Measurements from ENCODE around the gene P4HA1.
"Not testable (repeated sequence)": the region's sequence is repeated elsewhere in the genome, so short reads cannot be mapped to it uniquely, and the experiment has no call there.

The P4HA1 gene

GRCh38 chr10:73116017-73116416 lies 19.4 kb upstream of the P4HA1 start:
- no peak for FAIRE-seq

GRCh38 chr10:73113551-73113950 lies 16.9 kb upstream of the P4HA1 start:
- FAIRE-seq = no peak
- no peak for DNase-seq (ENCODE audit: insufficient read length)
- TF ChIP-seq TAF1 (IDR thresholded peaks at IDR 0.05; ENCODE audit: borderline replicate concordance, low read depth, low read length) = no peak
- TF ChIP-seq POLR2A (IDR thresholded peaks at IDR 0.05; ENCODE audit: low read depth, low read length) = no peak
- no peak for TF ChIP-seq POLR2AphosphoS5 (IDR thresholded peaks at IDR 0.05; ENCODE audit: low read depth, low read length)

More at GRCh38 chr10:73116017-73116416, 19.4 kb upstream of the P4HA1 start:
- no peak for DNase-seq (ENCODE audit: insufficient read length)
- TF ChIP-seq POLR2AphosphoS5 (IDR thresholded peaks at IDR 0.05; ENCODE audit: low read depth, low read length) = no peak
- no peak for TF ChIP-seq TAF1 (IDR thresholded peaks at IDR 0.05; ENCODE audit: borderline replicate concordance, low read depth, low read length)
- TF ChIP-seq POLR2A (IDR thresholded peaks at IDR 0.05; ENCODE audit: low read depth, low read length) = no peak

- not testable (repeated sequence) for DNase-seq (ENCODE audit: insufficient read length); FAIRE-seq
Observed at GRCh38 chr10:73112032-73112431, 15.4 kb upstream of the P4HA1 start.

GRCh38 chr10:73110345-73110849 lies 13.7 kb upstream of the P4HA1 start, which contains the start of gene NUDT13:
Gene NUDT13, plus strand, starts transcription at chr10:73110455. Its CDS starts 3,911 bp downstream, at chr10:73114366.
- no peak for TF ChIP-seq POLR2A (IDR thresholded peaks at IDR 0.05; ENCODE audit: low read depth, low read length)
- TF ChIP-seq TAF1 (IDR thresholded peaks at IDR 0.05; ENCODE audit: borderline replicate concordance, low read depth, low read length) = no peak
- no peak; the same call in 1 of the 2 replicates for TF ChIP-seq POLR2AphosphoS5 (IDR thresholded peaks at IDR 0.05; ENCODE audit: low read depth, low read length)
- peak; percentile 90 for FAIRE-seq
- peak; percentile 36 for DNase-seq (ENCODE audit: insufficient read length)

GRCh38 chr10:73109248-73109652 lies 12.6 kb upstream of the P4HA1 start:
- not testable (repeated sequence) for DNase-seq (ENCODE audit: insufficient read length); FAIRE-seq

- DNase-seq (ENCODE audit: insufficient read length) (no peak), FAIRE-seq (no peak)
- TF ChIP-seq POLR2A (IDR thresholded peaks at IDR 0.05; ENCODE audit: low read depth, low read length) (no peak), TAF1 (IDR thresholded peaks at IDR 0.05; ENCODE audit: borderline replicate concordance, low read depth, low read length) (no peak), POLR2AphosphoS5 (IDR thresholded peaks at IDR 0.05; ENCODE audit: low read depth, low read length) (no peak)
Observed at GRCh38 chr10:73106301-73106700, 9.6 kb upstream of the P4HA1 start.

- DNase-seq (ENCODE audit: insufficient read length) (no peak), FAIRE-seq (no peak)
- TF ChIP-seq TAF1 (IDR thresholded peaks at IDR 0.05; ENCODE audit: borderline replicate concordance, low read depth, low read length) = no peak
- TF ChIP-seq POLR2AphosphoS5 (IDR thresholded peaks at IDR 0.05; ENCODE audit: low read depth, low read length) = no peak
- TF ChIP-seq POLR2A (IDR thresholded peaks at IDR 0.05; ENCODE audit: low read depth, low read length) = no peak
Observed at GRCh38 chr10:73099141-73099540, 2.5 kb upstream of the P4HA1 start.

- TF ChIP-seq POLR2A (IDR thresholded peaks at IDR 0.05; ENCODE audit: low read depth, low read length) (no peak), POLR2AphosphoS5 (IDR thresholded peaks at IDR 0.05; ENCODE audit: low read depth, low read length) (no peak), TAF1 (IDR thresholded peaks at IDR 0.05; ENCODE audit: borderline replicate concordance, low read depth, low read length) (no peak)
- no peak for DNase-seq (ENCODE audit: insufficient read length)
- FAIRE-seq = peak; percentile 40
Observed at GRCh38 chr10:73097305-73097670, 622 bp upstream of the P4HA1 start.

GRCh38 chr10:73096041-73096448 lies 621 bp downstream of the P4HA1 start:
- FAIRE-seq (peak; percentile 87), DNase-seq (ENCODE audit: insufficient read length) (peak; percentile 44)
- TF ChIP-seq TAF1 (IDR thresholded peaks at IDR 0.05; ENCODE audit: borderline replicate concordance, low read depth, low read length) = peak; percentile 76; the same call in 1 of the 2 replicates
- no peak for TF ChIP-seq POLR2AphosphoS5 (IDR thresholded peaks at IDR 0.05; ENCODE audit: low read depth, low read length)
- no peak; the same call in 1 of the 2 replicates for TF ChIP-seq POLR2A (IDR thresholded peaks at IDR 0.05; ENCODE audit: low read depth, low read length)

- TF ChIP-seq POLR2AphosphoS5 (IDR thresholded peaks at IDR 0.05; ENCODE audit: low read depth, low read length) (no peak), TAF1 (IDR thresholded peaks at IDR 0.05; ENCODE audit: borderline replicate concordance, low read depth, low read length) (no peak), POLR2A (IDR thresholded peaks at IDR 0.05; ENCODE audit: low read depth, low read length) (no peak)
- DNase-seq (ENCODE audit: insufficient read length) (no peak), FAIRE-seq (no peak)
Observed at GRCh38 chr10:73095481-73096021, 1.1 kb downstream of the P4HA1 start.

- TF ChIP-seq POLR2A (IDR thresholded peaks at IDR 0.05; ENCODE audit: low read depth, low read length) (no peak), TAF1 (IDR thresholded peaks at IDR 0.05; ENCODE audit: borderline replicate concordance, low read depth, low read length) (no peak), POLR2AphosphoS5 (IDR thresholded peaks at IDR 0.05; ENCODE audit: low read depth, low read length) (no peak)
- FAIRE-seq (no peak), DNase-seq (ENCODE audit: insufficient read length) (no peak)
Observed at GRCh38 chr10:73094986-73095480, 1.6 kb downstream of the P4HA1 start.

- FAIRE-seq (peak; percentile 66), DNase-seq (ENCODE audit: insufficient read length) (no peak)
- no peak for TF ChIP-seq POLR2AphosphoS5 (IDR thresholded peaks at IDR 0.05; ENCODE audit: low read depth, low read length)
Observed at GRCh38 chr10:73093922-73094850, 2.5 kb downstream of the P4HA1 start.
